ENCODE results near the gene ZNF385A. TPM values are rescaled to one million over a fixed set of nuclear protein-coding genes. Genes with fewer than 3 reads are reported as not detected.

ZNF385A gene
- total RNA-seq, 2 donors from 2014 or later = 3.4 to 5.7 TPM

DNA sequence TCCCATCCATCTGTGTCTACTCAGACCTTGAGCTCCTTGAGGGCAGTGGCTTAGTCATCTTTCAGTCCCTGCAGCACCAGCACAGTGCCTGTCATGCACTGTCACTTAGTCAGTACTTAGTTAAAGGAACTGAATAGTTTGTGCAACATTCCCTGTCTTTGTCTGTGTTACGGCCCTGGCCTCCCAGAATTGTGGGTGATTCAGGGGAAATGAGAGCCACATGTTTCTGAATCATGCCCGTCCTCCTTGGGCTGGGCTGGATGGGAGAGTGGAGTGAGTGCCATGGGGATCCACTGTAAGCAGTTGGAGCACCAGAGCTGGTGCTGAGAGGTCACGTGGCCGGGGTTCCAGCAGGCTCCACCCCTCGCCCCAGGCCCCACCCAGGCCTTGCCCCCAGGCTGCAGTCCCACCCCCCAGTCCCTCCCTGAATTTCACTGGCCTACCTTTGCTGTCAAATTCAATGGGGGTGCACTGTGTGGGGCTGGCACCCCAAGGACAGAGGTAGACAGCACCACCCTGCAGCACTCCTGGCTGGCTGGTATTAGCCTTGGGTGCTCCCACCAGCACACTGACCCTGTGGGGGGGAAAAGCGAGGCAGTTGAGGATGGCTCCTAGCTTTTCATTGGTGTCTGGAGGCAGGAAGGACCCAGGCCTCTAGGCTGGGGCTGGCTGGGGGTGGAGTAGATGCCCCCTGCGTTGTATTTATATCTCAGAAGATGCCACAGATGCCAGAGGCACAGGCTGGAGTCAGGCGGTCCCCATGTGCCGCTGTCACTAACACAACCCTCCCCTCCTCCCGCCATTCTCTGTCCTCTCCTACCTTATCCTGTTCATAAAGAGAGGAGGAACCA, 27.1 kb upstream of the ZNF385A start:
- Mint-ChIP-seq H3K27ac (peak overlapping the region; percentile 100), H3K4me1 (peaks cover 57% of the 10 kb centered on the region), H3K36me3 (ENCODE audit: low read depth) (peaks cover 13% of the 10 kb centered on the region), H3K4me3 (peak overlapping the region; percentile 96), H3K27me3 (no peaks in the 10 kb centered on the region)
- H3K9me3 ChIP-seq (ENCODE audit: control insufficient read depth, low read length, poor library complexity, severe bottlenecking) = no peaks in the 10 kb centered on the region
- DNase-seq (peak; percentile 26 to 56 (median 47)), ATAC-seq (peak; percentile 49)

DNA sequence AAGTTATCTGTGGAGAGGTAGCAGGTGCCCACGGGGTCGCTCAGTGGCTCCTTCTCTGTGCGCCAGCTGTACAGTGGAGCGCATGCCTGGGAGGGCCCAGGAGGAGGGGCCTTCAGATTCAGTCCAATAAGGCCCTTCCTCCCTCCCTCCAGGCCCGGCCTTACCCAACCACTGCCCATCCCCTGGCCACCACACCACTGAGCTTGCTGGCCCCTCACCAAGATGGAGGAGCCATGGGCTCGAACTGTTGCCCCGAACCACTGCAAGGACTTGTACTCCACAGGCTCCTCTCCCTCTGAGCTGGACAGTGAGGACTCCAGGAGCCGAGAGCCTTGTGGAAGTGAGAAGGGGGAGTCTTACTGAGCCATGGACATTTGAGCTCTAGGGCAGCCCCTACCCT, 24.7 kb upstream of the ZNF385A start:
- Mint-ChIP-seq H3K27ac (no peak overlapping the region), H3K36me3 (ENCODE audit: low read depth) (peaks cover 24% of the 10 kb centered on the region), H3K27me3 (no peaks in the 10 kb centered on the region), H3K4me3 (peak overlapping the region; percentile 39), H3K4me1 (peaks cover 50% of the 10 kb centered on the region)
- no peaks in the 10 kb centered on the region for H3K9me3 ChIP-seq (ENCODE audit: control insufficient read depth, low read length, poor library complexity, severe bottlenecking)
- DNase-seq (no peak), ATAC-seq (no peak)

DNA sequence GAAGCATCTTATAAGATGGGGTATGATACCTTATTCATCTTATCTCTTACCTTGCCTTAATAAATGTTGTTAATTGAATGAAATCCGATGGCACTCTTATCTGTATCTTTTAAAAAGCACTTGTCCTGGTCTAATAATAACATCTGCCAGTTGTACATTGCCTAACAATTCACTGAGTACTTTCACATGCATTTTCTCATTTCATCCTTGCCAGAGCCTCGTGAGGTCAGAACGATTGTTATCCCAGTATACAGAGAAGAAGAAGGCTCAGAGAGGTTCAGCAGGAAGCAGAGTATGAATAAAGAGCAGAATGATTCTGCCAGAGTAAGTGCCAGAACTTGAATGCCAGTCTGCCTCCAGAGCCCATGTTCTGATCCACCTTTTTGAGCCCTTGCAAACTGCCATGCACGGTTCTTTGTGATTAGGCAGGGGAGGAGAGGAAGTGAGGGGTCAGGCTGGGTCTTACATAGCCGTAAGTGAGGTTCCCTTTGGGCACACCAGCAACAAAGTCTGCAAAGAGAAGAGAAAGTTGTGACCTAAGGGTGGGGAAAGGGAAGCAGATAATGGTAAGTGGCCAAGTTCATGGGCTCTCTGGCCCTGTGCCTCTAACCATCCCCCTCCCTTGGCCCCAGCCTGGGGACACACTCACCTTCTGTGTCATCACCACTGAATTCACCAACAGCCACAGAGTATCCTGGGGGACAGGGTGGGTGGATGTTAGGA, 22.8 kb upstream of the ZNF385A start:
- no peaks in the 10 kb centered on the region for H3K9me3 ChIP-seq (ENCODE audit: control insufficient read depth, low read length, poor library complexity, severe bottlenecking)
- Mint-ChIP-seq H3K36me3 (ENCODE audit: low read depth) (peaks cover 23% of the 10 kb centered on the region), H3K4me1 (peaks cover 33% of the 10 kb centered on the region), H3K27ac (peak overlapping the region; percentile 92), H3K4me3 (no peak overlapping the region), H3K27me3 (no peaks in the 10 kb centered on the region)
- ATAC-seq = no peak
- DNase-seq = no peak

DNA sequence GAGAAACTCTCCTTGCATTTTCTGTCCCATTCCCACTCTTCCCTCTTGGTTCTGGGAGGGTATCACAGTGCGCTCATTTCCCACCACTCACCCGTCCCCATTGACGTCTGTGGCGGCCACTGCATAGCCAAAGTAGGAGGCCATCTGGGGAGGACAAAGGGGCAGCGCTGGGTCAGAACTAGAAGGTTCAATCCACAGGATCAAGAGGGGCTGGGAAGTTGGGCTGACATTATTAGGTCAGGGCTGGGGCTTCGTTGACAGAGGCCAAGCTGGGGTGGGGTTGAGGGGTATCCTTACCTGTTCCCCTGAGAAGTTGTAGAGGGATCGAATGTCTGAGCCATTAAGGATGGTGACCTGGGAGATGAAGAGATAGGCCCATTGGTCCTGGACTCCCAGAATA, 21.0 kb upstream of the ZNF385A start:
- H3K4me3 Mint-ChIP-seq = no peak overlapping the region
- no peaks in the 10 kb centered on the region for H3K9me3 ChIP-seq (ENCODE audit: control insufficient read depth, low read length, poor library complexity, severe bottlenecking)
- H3K27me3 Mint-ChIP-seq = no peaks in the 10 kb centered on the region
- H3K4me1 Mint-ChIP-seq = peaks cover 21% of the 10 kb centered on the region
- peaks cover 23% of the 10 kb centered on the region for H3K36me3 Mint-ChIP-seq (ENCODE audit: low read depth)
- peak overlapping the region; percentile 92 for H3K27ac Mint-ChIP-seq
- ATAC-seq = no peak
- DNase-seq = no peak

DNA sequence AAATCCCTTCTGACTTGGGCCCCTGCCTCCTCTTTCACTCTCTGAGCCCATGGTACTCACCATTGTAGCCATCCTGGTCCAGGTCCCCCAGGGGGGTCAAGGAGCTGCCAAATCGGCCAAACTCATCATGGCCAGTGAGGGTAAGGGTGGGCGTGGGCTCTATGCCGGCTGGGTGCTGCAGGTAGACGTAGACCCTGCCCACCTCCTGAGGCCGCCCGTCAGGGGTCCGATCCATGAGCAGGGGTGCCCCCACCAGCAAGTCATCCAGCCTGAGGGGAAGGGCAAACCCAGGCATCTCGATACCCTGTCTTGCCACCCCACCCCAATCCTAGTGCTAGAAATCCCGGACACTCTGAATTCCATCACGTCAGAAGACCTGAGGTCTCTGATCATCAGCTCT, 20.6 kb upstream of the ZNF385A start:
- H3K36me3 Mint-ChIP-seq (ENCODE audit: low read depth) = peaks cover 25% of the 10 kb centered on the region
- DNase-seq = no peak
- no peak overlapping the region for H3K4me3 Mint-ChIP-seq
- ATAC-seq = no peak
- peak overlapping the region; percentile 92 for H3K27ac Mint-ChIP-seq
- H3K27me3 Mint-ChIP-seq = no peaks in the 10 kb centered on the region
- peaks cover 24% of the 10 kb centered on the region for H3K4me1 Mint-ChIP-seq
- H3K9me3 ChIP-seq (ENCODE audit: control insufficient read depth, low read length, poor library complexity, severe bottlenecking) = no peaks in the 10 kb centered on the region

DNA sequence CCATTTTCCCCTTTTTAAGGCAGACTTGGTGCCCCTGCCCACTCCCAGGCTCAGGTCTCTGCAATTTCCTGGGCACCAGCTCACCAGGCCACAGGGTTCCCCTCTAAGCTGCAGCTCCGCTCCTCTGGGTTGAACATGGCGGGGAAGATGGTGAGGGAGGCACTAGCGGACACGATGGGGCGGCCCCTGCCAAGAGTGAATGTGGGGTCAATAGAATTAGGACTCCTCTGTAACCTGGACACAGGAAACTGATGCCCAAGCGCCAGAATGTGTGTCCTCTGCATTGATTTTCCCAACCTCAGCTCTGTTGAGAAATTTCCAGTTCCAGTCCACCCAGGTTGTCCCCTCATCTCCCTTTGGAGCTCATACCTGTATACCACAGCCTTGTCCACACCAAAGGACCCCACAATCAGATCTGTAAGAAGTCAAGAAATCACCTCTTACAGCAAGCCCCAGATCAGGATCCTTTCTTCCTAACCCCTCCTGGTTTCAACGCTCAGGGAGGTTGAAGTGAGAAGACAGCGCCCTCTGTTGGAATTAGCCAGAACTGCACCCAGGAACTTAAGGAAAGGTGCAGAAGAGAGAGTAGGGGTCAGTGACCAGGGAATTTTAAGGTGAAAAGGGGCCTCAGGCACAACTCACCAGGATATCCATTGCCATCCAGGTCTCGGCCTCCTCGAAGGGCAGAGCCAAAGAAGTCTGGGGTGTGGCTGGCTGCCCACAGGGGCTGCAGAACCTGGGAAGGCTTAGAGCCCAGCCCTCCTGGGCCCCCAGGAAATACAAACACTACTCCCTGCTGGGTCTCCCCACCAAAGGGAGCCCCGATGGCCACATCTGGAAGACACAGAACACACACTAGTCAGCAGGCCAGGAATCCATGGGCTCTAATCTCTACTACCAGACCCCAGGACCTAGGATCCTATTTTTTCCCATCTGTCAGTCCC, 19.8 kb upstream of the ZNF385A start:
- no peaks in the 10 kb centered on the region for H3K9me3 ChIP-seq (ENCODE audit: control insufficient read depth, low read length, poor library complexity, severe bottlenecking)
- no peak overlapping the region for H3K4me3 Mint-ChIP-seq
- ATAC-seq (peak; percentile 72), DNase-seq (peak; percentile 33 to 60 (median 45))
- peaks cover 27% of the 10 kb centered on the region for H3K36me3 Mint-ChIP-seq (ENCODE audit: low read depth)
- no peaks in the 10 kb centered on the region for H3K27me3 Mint-ChIP-seq
- H3K27ac Mint-ChIP-seq = peak overlapping the region; percentile 92
- H3K4me1 Mint-ChIP-seq = peaks cover 28% of the 10 kb centered on the region

DNA sequence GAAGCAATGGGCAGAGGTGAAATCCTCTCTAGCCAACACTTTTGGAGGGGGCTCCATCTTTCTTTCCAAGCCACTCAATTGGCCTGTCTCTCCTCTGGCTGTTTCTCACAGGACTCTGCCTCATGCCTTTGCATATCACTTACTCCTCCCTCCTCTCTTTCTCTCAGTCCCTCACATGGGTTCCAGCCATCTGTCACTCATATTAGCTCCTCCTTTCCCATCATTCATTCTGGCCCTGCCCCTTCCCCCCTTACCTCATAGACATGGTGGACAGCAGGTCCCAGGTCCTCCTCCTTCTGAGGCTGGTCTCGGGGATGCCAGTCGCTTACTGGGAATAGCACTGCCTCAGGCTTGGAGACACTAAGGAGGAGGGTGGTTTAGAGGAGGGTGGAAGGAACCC, 16.6 kb upstream of the ZNF385A start:
- H3K27ac Mint-ChIP-seq = peak overlapping the region; percentile 29
- ATAC-seq (no peak), DNase-seq (no peak)
- peaks cover 24% of the 10 kb centered on the region for H3K4me1 Mint-ChIP-seq
- H3K9me3 ChIP-seq (ENCODE audit: control insufficient read depth, low read length, poor library complexity, severe bottlenecking) = no peaks in the 10 kb centered on the region
- no peak overlapping the region for H3K4me3 Mint-ChIP-seq
- peaks cover 17% of the 10 kb centered on the region for H3K36me3 Mint-ChIP-seq (ENCODE audit: low read depth)
- no peaks in the 10 kb centered on the region for H3K27me3 Mint-ChIP-seq

DNA sequence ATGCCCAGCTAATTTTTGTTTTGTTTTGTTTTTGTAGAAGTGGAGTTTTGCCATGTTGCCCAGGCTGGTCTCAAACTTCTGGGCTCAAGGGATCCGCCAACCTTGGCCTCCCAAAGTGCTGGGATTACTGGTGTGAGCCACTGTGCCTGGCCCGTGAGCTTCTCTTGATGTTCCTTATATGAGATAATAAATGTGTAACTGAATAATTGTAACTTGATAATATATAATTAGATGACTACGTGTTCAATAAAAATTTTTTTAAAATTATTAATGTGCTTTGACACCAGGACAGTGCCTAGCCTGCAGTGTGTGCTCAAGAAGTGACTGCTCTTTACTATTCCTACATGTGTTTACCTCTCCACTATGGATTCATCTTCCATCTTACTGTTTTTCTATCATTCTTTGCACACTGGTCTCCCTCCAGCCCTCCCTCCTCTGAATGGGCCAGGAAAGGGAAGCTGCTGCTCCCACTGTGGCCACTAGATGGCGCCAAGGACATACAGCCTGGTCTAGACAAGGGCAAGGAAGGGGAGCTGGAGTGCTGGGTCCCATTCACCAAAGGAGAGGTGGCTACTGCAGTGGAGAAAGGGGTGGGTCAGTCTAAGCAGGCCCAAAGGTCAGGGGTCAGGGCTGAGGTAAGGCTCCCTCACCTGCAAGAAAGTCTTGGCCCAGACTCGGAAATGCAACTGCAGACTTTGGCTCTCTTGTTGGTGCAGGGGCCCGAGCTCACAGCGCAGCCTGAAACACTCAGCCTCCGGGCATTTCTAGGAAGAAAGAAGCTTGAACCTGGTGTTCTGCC, 14.7 kb upstream of the ZNF385A start:
- H3K9me3 ChIP-seq (ENCODE audit: control insufficient read depth, low read length, poor library complexity, severe bottlenecking) = no peaks in the 10 kb centered on the region
- ATAC-seq (peak; percentile 96), DNase-seq (peak; percentile 66 to 89 (median 74))
- Mint-ChIP-seq H3K4me3 (no peak overlapping the region), H3K27ac (peak overlapping the region; percentile 60), H3K36me3 (ENCODE audit: low read depth) (peaks cover 11% of the 10 kb centered on the region), H3K27me3 (no peaks in the 10 kb centered on the region), H3K4me1 (peaks cover 15% of the 10 kb centered on the region)

DNA sequence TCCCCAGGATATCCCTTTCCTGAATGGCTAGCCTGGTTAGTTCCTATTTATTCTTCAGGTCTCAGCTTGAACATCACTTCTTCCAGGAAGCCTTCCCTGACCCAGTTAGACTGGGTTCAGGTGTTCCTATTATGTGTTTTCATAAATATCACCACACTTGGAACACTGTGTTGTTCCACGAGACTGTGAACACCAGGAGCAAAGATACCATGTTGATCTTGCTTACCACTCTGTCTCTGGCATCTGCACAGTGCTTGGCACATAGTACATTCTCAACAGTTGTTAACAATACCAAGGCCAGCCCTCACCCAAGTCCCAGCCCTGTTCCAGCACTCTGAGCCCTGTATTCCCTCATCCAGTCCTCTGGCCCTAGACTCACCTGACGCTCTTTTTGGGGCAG, 13.7 kb upstream of the ZNF385A start:
- H3K27ac Mint-ChIP-seq = peak overlapping the region; percentile 63
- H3K27me3 Mint-ChIP-seq = no peaks in the 10 kb centered on the region

DNA sequence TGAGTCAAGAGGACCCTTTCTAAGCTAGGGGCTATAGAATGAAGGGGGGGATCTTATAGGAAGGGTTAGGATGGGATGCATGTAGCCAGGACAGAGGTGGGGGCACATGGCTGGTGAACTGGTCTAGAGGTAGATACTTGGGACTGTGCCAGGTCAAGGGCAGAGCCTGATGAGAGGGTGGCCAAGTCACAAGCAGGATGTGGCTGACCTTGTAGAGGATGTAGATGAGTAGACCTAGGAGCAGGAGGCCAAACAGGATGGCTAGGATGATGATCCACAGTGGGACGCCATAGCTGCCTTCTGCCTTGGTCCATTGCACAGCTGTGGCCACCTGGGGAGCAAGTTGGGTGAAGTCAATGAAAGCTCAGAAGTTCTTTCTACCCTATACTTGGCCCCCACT, 12.6 kb upstream of the ZNF385A start:
- H3K27ac Mint-ChIP-seq = no peak overlapping the region
- peaks cover 25% of the 10 kb centered on the region for H3K4me1 Mint-ChIP-seq
- ATAC-seq (no peak), DNase-seq (no peak)
- H3K36me3 Mint-ChIP-seq (ENCODE audit: low read depth) = peaks cover 8% of the 10 kb centered on the region
- H3K9me3 ChIP-seq (ENCODE audit: control insufficient read depth, low read length, poor library complexity, severe bottlenecking) = no peaks in the 10 kb centered on the region
- H3K4me3 Mint-ChIP-seq = no peak overlapping the region
- no peaks in the 10 kb centered on the region for H3K27me3 Mint-ChIP-seq

More for the DNA sequence above, 13.7 kb upstream of the ZNF385A start:
- H3K36me3 Mint-ChIP-seq (ENCODE audit: low read depth) = peaks cover 8% of the 10 kb centered on the region
- no peak for DNase-seq
- H3K4me1 Mint-ChIP-seq = peaks cover 23% of the 10 kb centered on the region
- ATAC-seq = no peak
- H3K9me3 ChIP-seq (ENCODE audit: control insufficient read depth, low read length, poor library complexity, severe bottlenecking) = no peaks in the 10 kb centered on the region
- no peak overlapping the region for H3K4me3 Mint-ChIP-seq

DNA sequence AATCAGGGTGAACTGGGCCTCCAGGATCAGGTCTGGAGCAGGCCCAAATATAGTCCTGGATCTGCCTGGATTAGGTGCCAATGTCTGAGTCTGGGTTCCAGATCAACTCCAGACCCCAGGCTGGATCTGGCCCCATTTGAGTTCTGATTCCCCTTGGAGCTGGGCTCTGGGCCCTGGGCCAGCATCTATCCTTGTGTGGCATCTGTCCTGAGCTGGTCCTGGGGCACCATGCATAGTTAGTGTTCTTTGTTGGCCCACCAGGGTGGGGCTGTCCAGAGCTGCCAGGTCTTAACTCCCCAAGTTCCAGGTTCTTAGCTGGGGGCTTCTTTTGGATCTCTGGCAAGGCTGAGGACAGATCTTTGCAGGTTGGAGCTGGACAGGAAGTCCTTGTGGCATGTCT, 11.0 kb upstream of the ZNF385A start:
- peaks cover 8% of the 10 kb centered on the region for H3K36me3 Mint-ChIP-seq (ENCODE audit: low read depth)
- ATAC-seq (no peak), DNase-seq (no peak)
- no peak overlapping the region for H3K4me3 Mint-ChIP-seq
- H3K9me3 ChIP-seq (ENCODE audit: control insufficient read depth, low read length, poor library complexity, severe bottlenecking) = no peaks in the 10 kb centered on the region
- peak overlapping the region; percentile 47 for H3K27ac Mint-ChIP-seq
- peaks cover 30% of the 10 kb centered on the region for H3K4me1 Mint-ChIP-seq
- H3K27me3 Mint-ChIP-seq = no peaks in the 10 kb centered on the region

DNA sequence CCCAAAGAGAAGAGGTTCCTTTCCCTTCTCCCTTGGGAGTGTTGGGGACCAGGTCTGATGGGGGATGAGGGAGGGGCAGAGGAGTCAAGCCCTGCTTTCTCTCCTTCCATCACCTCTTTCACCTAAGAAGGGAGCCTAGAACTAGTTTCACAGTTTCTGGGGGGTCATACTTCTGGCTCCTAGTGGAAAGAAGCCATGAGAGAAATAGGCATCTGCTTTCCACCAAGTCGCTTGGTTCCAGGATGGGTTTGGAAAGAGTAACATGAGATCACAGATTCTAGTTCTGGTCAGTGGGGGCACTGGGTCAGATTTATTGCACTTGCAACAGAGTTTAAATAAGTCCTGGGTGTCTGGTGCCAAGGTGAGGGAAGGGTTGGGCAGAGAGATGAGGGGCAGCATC, 10.5 kb upstream of the ZNF385A start:
- DNase-seq (no peak), ATAC-seq (no peak)
- H3K4me1 Mint-ChIP-seq = peaks cover 28% of the 10 kb centered on the region
- H3K36me3 Mint-ChIP-seq (ENCODE audit: low read depth) = peaks cover 6% of the 10 kb centered on the region
- no peak overlapping the region for H3K4me3 Mint-ChIP-seq
- H3K9me3 ChIP-seq (ENCODE audit: control insufficient read depth, low read length, poor library complexity, severe bottlenecking) = no peaks in the 10 kb centered on the region
- H3K27me3 Mint-ChIP-seq = no peaks in the 10 kb centered on the region
- H3K27ac Mint-ChIP-seq = no peak overlapping the region
